Fibroblast of mammary gland (primary cell): Measurements from ENCODE around the gene ARHGEF1.
A peak's percentile ranks its signal among the peaks of the same experiment; 100 is the strongest.

ENCODE experiments used
- DNase-seq: peaks from one replicate; pipeline ENCODE4 v3.0.0-alpha.2; 2010; ENCODE audit warnings: low read depth
- H3K4me3 ChIP-seq: 2 replicates; pipeline ENCODE4 v1.5.1; 2011; ENCODE audit warnings: low read depth, mild to moderate bottlenecking, low read length, moderate library complexity; ENCODE audit not compliant: control insufficient read depth
- TF ChIP-seq, protein P1 (sequence below): conservative IDR thresholded peaks from 2 replicates; pipeline ENCODE4 v1.5.1; 2011; ENCODE audit warnings: low read depth, low read length, inconsistent platforms; ENCODE audit not compliant: control insufficient read depth, insufficient read depth

Gene ARHGEF1

DNA sequence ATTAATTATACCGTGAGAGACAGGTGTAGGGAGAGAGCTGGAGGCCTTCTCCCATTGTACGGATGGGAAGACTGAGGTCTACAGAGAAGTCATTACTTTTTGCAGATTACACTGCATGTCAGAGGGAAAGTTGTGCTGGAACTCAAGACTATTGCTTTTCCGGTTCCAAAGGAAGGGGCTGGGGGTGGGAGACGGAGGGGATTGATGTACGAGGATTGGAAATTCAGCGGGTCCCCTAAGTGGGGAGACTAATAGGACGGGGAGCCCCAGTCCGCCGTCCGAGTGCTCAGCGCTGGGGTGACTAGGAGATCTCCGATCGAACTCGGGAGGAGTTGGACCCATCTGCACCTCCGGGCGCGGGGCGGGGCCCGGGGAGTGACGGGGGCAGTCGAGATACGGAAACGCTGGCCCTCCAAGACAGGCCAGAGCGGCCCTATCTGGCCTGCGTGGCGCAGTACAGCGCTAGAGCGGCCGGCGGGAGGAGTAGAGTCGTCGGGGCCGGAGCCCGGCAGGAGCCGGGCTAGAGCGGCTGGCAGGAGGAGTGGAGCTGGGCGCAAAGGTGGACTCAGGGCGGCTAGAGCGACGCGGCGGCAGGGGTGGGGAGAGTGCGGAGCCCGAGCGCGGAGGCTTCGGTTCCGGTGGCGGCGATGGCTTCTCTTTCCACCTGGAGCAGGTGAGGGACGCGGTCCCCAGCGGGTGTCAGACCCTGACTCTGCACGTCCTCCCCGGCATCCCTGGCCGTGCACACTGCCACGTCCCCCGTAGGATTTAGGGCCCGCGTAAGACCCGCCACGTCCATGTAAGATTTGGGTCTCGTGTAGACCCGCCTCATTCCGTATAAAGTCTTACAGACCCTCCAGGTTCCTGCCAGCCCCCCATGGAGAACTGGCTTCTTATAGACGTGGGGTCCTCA lies 1.1 kb downstream of the ARHGEF1 start:
- TF ChIP-seq, protein P1, sequence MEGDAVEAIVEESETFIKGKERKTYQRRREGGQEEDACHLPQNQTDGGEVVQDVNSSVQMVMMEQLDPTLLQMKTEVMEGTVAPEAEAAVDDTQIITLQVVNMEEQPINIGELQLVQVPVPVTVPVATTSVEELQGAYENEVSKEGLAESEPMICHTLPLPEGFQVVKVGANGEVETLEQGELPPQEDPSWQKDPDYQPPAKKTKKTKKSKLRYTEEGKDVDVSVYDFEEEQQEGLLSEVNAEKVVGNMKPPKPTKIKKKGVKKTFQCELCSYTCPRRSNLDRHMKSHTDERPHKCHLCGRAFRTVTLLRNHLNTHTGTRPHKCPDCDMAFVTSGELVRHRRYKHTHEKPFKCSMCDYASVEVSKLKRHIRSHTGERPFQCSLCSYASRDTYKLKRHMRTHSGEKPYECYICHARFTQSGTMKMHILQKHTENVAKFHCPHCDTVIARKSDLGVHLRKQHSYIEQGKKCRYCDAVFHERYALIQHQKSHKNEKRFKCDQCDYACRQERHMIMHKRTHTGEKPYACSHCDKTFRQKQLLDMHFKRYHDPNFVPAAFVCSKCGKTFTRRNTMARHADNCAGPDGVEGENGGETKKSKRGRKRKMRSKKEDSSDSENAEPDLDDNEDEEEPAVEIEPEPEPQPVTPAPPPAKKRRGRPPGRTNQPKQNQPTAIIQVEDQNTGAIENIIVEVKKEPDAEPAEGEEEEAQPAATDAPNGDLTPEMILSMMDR: no peak
- peak overlapping the region; percentile 93 for H3K4me3 ChIP-seq
- peak; percentile 94 for DNase-seq

DNA sequence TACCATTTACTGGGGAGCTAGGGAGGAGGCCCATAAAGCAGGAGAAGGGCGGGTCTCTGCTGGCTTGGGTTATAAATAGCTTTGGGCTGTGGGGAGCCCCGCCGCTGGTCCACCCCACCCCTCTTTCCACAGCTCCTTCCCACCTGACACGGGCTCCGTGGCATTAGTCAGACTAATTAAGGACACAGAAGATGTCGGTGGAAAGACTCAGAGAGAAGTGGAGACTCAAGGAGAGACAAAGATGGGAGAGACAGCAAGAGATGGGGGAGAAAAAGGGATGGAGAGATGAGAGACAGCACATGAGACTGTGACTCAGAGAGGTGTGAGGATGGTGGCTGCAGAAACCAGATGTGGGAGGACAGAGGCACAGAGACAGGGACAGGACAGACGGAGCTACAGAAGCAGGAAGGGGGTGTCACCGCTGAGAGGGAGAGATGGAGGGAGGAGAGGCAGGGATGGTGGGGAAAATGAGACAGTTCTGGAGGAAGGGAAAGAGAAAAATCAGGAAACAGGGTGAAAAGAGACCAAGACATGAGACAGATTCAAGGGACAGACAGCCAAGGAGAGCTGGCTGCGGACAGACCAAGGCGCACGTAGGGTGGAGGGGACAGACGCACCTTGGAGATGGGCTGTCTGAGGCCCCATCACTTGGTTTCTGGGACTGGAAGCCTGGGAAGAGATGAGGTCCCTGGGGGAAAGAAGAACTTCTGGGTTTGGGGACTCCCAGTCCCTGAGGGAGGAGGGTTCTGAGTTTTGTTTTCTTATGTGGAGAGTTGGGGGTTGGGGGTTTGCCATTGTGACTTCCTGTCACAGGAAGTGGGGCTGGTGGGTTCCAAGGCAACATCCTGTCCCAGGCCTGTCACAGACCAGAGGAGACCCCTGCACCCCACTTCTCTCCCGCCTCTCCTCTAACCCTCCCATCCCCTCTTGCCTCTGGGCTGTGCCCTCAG lies 4.1 kb downstream of the ARHGEF1 start:
- TF ChIP-seq, protein P1: no peak
- no peak for DNase-seq
- no peak overlapping the region for H3K4me3 ChIP-seq

DNA sequence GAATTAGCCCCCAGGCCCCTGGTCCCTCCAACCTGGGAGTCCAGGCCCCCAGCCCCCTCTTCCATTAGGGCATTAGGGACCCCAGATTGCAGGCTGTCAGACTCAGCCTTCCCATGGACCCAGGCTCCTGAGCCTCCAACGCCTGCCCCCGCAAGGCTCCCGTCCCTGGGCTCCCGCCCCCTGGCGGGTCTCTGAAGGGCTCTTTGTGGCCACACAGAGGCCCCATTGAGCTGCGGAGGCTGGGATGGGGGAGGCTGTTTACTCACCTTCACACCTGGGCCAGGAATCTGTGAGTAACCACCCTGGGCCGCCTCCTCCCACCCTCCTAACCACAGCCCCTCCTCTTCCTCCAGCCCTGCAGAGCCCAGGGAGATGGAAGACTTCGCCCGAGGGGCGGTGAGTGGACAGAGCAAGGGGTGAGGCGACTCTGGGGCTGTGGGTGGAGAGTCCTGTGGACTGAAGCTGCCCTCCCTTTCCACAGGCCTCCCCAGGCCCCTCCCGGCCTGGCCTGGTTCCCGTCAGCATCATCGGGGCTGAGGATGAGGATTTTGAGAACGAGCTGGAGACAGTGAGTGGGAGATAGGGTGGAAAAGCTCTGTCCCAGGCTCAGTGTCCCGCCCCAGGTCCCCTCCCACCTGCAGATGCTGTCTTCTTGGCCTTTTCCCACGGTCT lies 4.9 kb downstream of the ARHGEF1 start:
- DNase-seq: peak; percentile 20
- H3K4me3 ChIP-seq: no peak overlapping the region
- TF ChIP-seq, protein P1: no peak

DNA sequence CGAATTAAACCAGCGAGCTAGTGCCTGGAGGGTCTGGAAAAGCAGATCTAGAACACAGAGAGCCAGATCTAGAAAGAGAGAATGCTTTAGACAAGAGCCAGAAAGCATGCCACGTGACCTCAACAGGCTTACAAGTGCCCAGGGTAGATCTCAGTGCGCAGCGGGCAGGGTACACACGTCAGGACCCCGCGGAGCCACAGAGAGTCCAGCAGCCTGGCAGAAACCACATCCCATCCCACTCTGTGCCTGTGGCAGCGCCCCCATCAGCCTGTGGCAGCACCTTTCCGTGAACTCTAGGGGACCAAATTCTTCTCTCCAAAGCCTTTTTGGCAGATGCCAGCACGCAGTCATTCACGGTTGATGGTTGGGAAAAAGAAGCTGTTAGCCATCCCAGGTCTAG lies 5.9 kb downstream of the ARHGEF1 start:
- no peak for DNase-seq
- no peak overlapping the region for H3K4me3 ChIP-seq
- TF ChIP-seq, protein P1: no peak

DNA sequence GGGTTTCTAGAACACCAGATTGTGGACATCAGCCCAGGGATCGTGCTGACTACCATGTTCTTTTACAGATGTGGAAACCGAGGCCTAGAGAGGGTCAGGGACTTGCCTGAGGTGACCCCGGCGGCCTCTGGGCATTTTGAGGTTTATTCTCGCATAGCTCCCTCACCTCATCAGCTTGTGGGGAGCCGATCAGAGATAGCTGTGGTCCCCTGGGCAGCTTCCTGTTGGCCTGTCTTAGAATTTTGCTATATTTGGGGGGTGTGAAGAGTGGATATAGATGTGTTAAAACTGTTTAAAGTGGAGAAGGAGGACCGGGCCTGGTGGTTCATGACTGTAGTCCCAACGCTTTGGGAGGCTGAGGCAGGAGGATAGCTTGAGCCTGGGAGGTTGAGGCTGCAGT lies 6.9 kb downstream of the ARHGEF1 start:
- DNase-seq: no peak
- TF ChIP-seq, protein P1: no peak
- H3K4me3 ChIP-seq: no peak overlapping the region

DNA sequence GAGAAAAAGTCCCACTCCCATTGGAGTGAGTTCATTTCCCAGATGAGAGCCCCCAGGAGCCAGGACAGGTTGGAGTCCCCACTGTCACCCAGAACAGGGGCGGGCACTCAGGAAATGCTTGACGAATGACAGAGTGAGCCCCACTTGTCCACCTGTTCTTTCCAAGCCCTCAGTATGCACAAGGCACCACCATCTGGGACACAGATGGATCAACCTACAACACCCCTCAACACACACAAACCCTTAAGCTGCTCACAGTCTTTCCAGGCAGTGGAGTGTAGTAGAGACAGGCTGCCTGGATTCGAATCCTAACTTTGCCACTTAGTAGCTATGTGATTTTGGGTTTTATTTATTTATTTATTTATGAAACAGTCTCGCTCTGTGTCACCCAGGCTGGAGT lies 8.0 kb downstream of the ARHGEF1 start:
- TF ChIP-seq, protein P1: no peak
- no peak for DNase-seq
- H3K4me3 ChIP-seq: no peak overlapping the region
